Measurements from ENCODE around the gene CDHR4. TPM values are rescaled to one million over a fixed set of nuclear protein-coding genes. Genes with fewer than 3 reads are reported as not detected.
A peak's percentile ranks its signal among the peaks of the same experiment; 100 is the strongest.

The CDHR4 gene
- total RNA-seq, 2 donors from 2014 or later: not detected

DNA sequence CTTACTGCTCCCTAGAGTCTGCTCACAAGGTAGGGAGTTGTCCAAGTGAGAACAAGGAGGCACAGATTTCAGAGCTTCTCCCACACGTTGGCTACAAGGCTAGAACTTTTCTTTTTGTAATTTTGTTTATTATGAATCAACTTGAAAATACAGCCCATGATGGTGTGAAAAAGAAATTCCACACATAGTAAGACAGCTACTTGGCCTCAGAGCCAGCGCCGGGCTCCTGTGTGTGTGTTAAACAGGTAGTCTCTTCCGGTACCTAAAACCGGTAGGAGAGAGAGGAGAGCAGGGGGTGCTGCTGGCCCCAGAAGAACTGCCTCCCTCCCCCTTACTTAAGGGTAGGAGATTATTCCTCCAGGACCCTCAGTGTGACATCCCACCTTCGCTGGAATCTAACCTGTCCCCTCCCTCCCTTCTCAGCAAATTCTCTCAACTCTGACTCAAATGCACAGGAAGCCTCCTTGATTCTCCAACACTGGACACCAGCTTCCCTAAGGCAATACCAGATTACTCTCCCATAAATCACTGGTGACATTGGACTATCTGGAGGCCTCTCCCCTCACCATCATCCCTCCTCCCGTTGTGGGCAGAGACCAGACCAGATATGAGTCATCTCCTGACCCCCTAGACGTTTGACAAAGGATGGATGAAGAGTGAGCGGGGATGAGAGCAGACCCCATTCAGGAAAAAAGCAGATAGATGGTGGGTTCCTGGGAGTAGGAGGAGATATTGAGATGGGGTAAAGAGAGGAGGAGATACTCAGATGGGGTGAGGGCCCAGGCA is 8.9 kb downstream of the CDHR4 start:
- H3K27me3 Mint-ChIP-seq (ENCODE audit: insufficient read depth): peaks cover 8% of the 10 kb centered on the region
- no peak overlapping the region for H3K9ac ChIP-seq (ENCODE audit: extremely low read depth, low read length, poor library complexity, severe bottlenecking)
- H3K9me3 ChIP-seq (ENCODE audit: control insufficient read depth, low read length): no peaks in the 10 kb centered on the region
- WGBS, 2 experiments (ENCODE audit: insufficient coverage in 1 of 2, insufficient read length in 1 of 2): 78 to 81% methylated on average over 3 to 8 of the region's 9 CpGs
- H3K4me3 Mint-ChIP-seq: no peak overlapping the region
- TF ChIP-seq, protein P1, sequence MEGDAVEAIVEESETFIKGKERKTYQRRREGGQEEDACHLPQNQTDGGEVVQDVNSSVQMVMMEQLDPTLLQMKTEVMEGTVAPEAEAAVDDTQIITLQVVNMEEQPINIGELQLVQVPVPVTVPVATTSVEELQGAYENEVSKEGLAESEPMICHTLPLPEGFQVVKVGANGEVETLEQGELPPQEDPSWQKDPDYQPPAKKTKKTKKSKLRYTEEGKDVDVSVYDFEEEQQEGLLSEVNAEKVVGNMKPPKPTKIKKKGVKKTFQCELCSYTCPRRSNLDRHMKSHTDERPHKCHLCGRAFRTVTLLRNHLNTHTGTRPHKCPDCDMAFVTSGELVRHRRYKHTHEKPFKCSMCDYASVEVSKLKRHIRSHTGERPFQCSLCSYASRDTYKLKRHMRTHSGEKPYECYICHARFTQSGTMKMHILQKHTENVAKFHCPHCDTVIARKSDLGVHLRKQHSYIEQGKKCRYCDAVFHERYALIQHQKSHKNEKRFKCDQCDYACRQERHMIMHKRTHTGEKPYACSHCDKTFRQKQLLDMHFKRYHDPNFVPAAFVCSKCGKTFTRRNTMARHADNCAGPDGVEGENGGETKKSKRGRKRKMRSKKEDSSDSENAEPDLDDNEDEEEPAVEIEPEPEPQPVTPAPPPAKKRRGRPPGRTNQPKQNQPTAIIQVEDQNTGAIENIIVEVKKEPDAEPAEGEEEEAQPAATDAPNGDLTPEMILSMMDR (conservative IDR thresholded peaks at IDR 0.05): no peak
- H3K4me3 ChIP-seq (ENCODE audit: low read length): no peak overlapping the region
- no peaks in the 10 kb centered on the region for H3K27me3 ChIP-seq (ENCODE audit: control insufficient read depth, insufficient read depth, low read length, poor library complexity, severe bottlenecking)
- H3K4me1 Mint-ChIP-seq: no peaks in the 10 kb centered on the region
- H3K4me1 ChIP-seq (ENCODE audit: control insufficient read depth, insufficient read depth, low read length): no peaks in the 10 kb centered on the region
- H3K27ac ChIP-seq (ENCODE audit: low read depth, low read length): peak overlapping the region; percentile 41
- DNase-seq: peak; percentile 38
- H3K9me3 Mint-ChIP-seq: no peaks in the 10 kb centered on the region
- no peaks in the 10 kb centered on the region for H3K36me3 Mint-ChIP-seq (ENCODE audit: low read depth)
- no peaks in the 10 kb centered on the region for H3K36me3 ChIP-seq (ENCODE audit: control insufficient read depth, insufficient read depth, low read length)
- H3K27ac Mint-ChIP-seq: no peak overlapping the region

GRCh38 chr3:49788056-49788455 is 11.6 kb downstream of the CDHR4 start:
- WGBS, 2 experiments (ENCODE audit: insufficient coverage in 1 of 2, insufficient read length in 1 of 2): 93 to 100% methylated on average over 1 to 2 of the region's 2 CpGs
- H3K27ac Mint-ChIP-seq: no peak overlapping the region

DNA sequence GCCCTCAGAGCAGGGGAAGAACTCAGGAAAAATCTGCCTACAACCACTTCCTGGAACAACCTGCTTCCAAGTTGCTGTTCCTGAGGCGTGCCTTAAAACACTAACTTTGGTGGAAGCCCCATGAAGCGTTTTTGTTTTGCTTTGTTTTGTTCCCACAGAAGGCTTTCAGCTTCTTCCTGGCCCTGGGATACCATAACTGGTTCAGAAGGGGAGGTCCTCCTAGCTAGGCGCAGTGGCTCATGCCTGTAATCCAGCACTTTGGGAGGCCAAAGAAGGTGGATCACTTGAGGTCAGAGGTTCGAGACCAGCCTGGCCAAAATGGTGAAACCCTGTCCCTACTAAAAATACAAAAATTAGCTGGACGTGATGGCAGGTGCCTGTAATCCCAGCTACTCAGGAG is 12.1 kb downstream of the CDHR4 start:
- TF ChIP-seq, protein P1 (conservative IDR thresholded peaks at IDR 0.05): no peak
- Histone ChIP-seq H3K9me3 (ENCODE audit: control insufficient read depth, low read length) (no peaks in the 10 kb centered on the region), H3K4me3 (ENCODE audit: low read length) (no peak overlapping the region), H3K4me1 (ENCODE audit: control insufficient read depth, insufficient read depth, low read length) (no peaks in the 10 kb centered on the region), H3K27ac (ENCODE audit: low read depth, low read length) (no peak overlapping the region), H3K9ac (ENCODE audit: extremely low read depth, low read length, poor library complexity, severe bottlenecking) (no peak overlapping the region), H3K27me3 (ENCODE audit: control insufficient read depth, insufficient read depth, low read length, poor library complexity, severe bottlenecking) (no peaks in the 10 kb centered on the region), H3K36me3 (ENCODE audit: control insufficient read depth, insufficient read depth, low read length) (peaks cover 11% of the 10 kb centered on the region)
- 92% methylated on average over 5 of the region's 5 CpGs for WGBS, 2 experiments (ENCODE audit: insufficient coverage in 1 of 2, insufficient read length in 1 of 2)
- no peak overlapping the region for H3K27ac Mint-ChIP-seq
- peaks cover 10% of the 10 kb centered on the region for H3K36me3 Mint-ChIP-seq (ENCODE audit: low read depth)
- peaks cover 4% of the 10 kb centered on the region for H3K4me1 Mint-ChIP-seq
- no peak overlapping the region for H3K4me3 Mint-ChIP-seq
- no peaks in the 10 kb centered on the region for H3K9me3 Mint-ChIP-seq
- H3K27me3 Mint-ChIP-seq (ENCODE audit: insufficient read depth): peaks cover 6% of the 10 kb centered on the region
- no peak for DNase-seq

More at GRCh38 chr3:49788056-49788455, 11.6 kb downstream of the CDHR4 start:
- Histone ChIP-seq H3K4me1 (ENCODE audit: control insufficient read depth, insufficient read depth, low read length) (no peaks in the 10 kb centered on the region), H3K27ac (ENCODE audit: low read depth, low read length) (no peak overlapping the region), H3K36me3 (ENCODE audit: control insufficient read depth, insufficient read depth, low read length) (peaks cover 9% of the 10 kb centered on the region), H3K9ac (ENCODE audit: extremely low read depth, low read length, poor library complexity, severe bottlenecking) (no peak overlapping the region), H3K9me3 (ENCODE audit: control insufficient read depth, low read length) (no peaks in the 10 kb centered on the region), H3K27me3 (ENCODE audit: control insufficient read depth, insufficient read depth, low read length, poor library complexity, severe bottlenecking) (no peaks in the 10 kb centered on the region), H3K4me3 (ENCODE audit: low read length) (no peak overlapping the region)
- Mint-ChIP-seq H3K36me3 (ENCODE audit: low read depth) (peaks cover 10% of the 10 kb centered on the region), H3K27me3 (ENCODE audit: insufficient read depth) (peaks cover 8% of the 10 kb centered on the region), H3K9me3 (no peaks in the 10 kb centered on the region), H3K4me3 (no peak overlapping the region), H3K4me1 (peaks cover 4% of the 10 kb centered on the region)
- no peak for DNase-seq
- TF ChIP-seq, protein P1 (conservative IDR thresholded peaks at IDR 0.05): no peak

Data from endodermal cell (in vitro differentiated cells).